Measurements from ENCODE around the gene USH1C.

Gene USH1C

DNA sequence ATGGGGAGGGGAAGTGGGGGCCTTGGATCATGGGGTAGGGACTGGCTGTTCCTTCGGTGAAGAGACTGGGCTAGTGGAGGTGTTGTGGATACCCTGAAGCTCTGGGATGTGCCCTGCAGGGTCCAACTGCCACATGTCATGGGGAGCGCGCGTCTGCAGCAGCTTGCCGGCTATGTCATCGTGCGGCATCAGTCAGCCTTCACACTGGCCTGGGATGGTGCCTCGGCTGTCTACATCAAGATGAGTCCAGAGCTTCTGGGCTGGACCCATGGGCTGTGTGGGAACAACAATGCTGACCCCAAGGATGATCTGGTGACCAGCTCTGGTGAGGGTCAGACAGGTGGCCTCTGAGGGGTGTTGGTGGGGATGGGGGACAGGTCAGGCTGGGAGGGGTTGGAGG, 12.8 kb upstream of the USH1C start:
- no peak for ATAC-seq
- TF ChIP-seq, protein P1, sequence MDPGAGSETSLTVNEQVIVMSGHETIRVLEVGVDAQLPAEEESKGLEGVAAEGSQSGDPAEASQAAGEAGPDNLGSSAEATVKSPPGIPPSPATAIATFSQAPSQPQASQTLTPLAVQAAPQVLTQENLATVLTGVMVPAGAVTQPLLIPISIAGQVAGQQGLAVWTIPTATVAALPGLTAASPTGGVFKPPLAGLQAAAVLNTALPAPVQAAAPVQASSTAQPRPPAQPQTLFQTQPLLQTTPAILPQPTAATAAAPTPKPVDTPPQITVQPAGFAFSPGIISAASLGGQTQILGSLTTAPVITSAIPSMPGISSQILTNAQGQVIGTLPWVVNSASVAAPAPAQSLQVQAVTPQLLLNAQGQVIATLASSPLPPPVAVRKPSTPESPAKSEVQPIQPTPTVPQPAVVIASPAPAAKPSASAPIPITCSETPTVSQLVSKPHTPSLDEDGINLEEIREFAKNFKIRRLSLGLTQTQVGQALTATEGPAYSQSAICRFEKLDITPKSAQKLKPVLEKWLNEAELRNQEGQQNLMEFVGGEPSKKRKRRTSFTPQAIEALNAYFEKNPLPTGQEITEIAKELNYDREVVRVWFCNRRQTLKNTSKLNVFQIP (CRISPR knock-in tag; IDR thresholded peaks at IDR 0.05; ENCODE audit: borderline replicate concordance, low read depth) = no peak
- TF ChIP-seq ISL1 (CRISPR knock-in tag; IDR thresholded peaks at IDR 0.05) (no peak), BACH2 (CRISPR knock-in tag; IDR thresholded peaks at IDR 0.05; ENCODE audit: borderline replicate concordance) (no peak), RARB (CRISPR knock-in tag; IDR thresholded peaks at IDR 0.05) (no peak), PPARA (CRISPR knock-in tag; IDR thresholded peaks at IDR 0.05; ENCODE audit: borderline replicate concordance) (no peak), ZFP30 (CRISPR knock-in tag; IDR thresholded peaks at IDR 0.05) (no peak), CSDC2 (CRISPR knock-in tag; IDR thresholded peaks at IDR 0.05) (no peak), TCF4 (CRISPR knock-in tag; IDR thresholded peaks at IDR 0.05; ENCODE audit: borderline replicate concordance) (no peak), ZC3H10 (CRISPR knock-in tag; IDR thresholded peaks at IDR 0.05) (no peak), ARNTL (CRISPR knock-in tag; IDR thresholded peaks at IDR 0.05; ENCODE audit: borderline replicate concordance, low read depth) (no peak), SNAI2 (CRISPR knock-in tag; IDR thresholded peaks at IDR 0.05) (no peak), ESRRG (CRISPR knock-in tag; IDR thresholded peaks at IDR 0.05) (no peak), TOX (CRISPR knock-in tag; IDR thresholded peaks at IDR 0.05; ENCODE audit: borderline replicate concordance) (no peak), OSR1 (CRISPR knock-in tag; IDR thresholded peaks at IDR 0.05) (no peak)
- TF ChIP-seq, protein P2, sequence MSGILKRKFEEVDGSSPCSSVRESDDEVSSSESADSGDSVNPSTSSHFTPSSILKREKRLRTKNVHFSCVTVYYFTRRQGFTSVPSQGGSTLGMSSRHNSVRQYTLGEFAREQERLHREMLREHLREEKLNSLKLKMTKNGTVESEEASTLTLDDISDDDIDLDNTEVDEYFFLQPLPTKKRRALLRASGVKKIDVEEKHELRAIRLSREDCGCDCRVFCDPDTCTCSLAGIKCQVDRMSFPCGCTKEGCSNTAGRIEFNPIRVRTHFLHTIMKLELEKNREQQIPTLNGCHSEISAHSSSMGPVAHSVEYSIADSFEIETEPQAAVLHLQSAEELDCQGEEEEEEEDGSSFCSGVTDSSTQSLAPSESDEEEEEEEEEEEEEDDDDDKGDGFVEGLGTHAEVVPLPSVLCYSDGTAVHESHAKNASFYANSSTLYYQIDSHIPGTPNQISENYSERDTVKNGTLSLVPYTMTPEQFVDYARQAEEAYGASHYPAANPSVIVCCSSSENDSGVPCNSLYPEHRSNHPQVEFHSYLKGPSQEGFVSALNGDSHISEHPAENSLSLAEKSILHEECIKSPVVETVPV (CRISPR knock-in tag; IDR thresholded peaks at IDR 0.05) = no peak
- TF ChIP-seq, protein P3, sequence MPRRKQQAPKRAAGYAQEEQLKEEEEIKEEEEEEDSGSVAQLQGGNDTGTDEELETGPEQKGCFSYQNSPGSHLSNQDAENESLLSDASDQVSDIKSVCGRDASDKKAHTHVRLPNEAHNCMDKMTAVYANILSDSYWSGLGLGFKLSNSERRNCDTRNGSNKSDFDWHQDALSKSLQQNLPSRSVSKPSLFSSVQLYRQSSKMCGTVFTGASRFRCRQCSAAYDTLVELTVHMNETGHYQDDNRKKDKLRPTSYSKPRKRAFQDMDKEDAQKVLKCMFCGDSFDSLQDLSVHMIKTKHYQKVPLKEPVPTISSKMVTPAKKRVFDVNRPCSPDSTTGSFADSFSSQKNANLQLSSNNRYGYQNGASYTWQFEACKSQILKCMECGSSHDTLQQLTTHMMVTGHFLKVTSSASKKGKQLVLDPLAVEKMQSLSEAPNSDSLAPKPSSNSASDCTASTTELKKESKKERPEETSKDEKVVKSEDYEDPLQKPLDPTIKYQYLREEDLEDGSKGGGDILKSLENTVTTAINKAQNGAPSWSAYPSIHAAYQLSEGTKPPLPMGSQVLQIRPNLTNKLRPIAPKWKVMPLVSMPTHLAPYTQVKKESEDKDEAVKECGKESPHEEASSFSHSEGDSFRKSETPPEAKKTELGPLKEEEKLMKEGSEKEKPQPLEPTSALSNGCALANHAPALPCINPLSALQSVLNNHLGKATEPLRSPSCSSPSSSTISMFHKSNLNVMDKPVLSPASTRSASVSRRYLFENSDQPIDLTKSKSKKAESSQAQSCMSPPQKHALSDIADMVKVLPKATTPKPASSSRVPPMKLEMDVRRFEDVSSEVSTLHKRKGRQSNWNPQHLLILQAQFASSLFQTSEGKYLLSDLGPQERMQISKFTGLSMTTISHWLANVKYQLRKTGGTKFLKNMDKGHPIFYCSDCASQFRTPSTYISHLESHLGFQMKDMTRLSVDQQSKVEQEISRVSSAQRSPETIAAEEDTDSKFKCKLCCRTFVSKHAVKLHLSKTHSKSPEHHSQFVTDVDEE (CRISPR knock-in tag; IDR thresholded peaks at IDR 0.05) = no peak
- TF ChIP-seq, protein P4, sequence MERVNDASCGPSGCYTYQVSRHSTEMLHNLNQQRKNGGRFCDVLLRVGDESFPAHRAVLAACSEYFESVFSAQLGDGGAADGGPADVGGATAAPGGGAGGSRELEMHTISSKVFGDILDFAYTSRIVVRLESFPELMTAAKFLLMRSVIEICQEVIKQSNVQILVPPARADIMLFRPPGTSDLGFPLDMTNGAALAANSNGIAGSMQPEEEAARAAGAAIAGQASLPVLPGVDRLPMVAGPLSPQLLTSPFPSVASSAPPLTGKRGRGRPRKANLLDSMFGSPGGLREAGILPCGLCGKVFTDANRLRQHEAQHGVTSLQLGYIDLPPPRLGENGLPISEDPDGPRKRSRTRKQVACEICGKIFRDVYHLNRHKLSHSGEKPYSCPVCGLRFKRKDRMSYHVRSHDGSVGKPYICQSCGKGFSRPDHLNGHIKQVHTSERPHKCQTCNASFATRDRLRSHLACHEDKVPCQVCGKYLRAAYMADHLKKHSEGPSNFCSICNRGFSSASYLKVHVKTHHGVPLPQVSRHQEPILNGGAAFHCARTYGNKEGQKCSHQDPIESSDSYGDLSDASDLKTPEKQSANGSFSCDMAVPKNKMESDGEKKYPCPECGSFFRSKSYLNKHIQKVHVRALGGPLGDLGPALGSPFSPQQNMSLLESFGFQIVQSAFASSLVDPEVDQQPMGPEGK (CRISPR knock-in tag; IDR thresholded peaks at IDR 0.05; ENCODE audit: borderline replicate concordance) = no peak
- TF ChIP-seq, protein P5, sequence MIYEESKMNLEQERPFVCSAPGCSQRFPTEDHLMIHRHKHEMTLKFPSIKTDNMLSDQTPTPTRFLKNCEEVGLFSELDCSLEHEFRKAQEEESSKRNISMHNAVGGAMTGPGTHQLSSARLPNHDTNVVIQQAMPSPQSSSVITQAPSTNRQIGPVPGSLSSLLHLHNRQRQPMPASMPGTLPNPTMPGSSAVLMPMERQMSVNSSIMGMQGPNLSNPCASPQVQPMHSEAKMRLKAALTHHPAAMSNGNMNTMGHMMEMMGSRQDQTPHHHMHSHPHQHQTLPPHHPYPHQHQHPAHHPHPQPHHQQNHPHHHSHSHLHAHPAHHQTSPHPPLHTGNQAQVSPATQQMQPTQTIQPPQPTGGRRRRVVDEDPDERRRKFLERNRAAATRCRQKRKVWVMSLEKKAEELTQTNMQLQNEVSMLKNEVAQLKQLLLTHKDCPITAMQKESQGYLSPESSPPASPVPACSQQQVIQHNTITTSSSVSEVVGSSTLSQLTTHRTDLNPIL (CRISPR knock-in tag; IDR thresholded peaks at IDR 0.05; ENCODE audit: low read depth) = no peak

DNA sequence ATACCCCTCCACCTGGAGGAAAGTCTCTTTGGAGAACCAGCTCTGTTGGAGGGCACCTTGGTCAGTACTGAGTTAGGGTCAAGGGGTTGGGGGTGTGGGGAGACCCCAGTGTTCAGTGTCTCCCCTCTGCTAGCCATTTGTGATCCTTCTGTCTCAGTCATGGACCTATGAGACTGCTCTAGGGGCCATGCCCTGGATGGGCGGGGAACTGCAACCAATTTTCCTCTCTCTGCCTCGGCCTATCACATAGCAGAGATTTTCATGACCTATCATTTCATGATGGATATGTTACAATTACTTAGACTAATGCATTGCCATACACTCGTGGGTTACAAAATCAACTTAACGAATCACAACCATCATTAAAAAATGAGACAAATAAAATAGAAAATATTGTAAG, 10.3 kb upstream of the USH1C start:
- no peak for TF ChIP-seq OSR1 (CRISPR knock-in tag; IDR thresholded peaks at IDR 0.05)
- no peak for TF ChIP-seq ZNF70 (CRISPR knock-in tag; IDR thresholded peaks at IDR 0.05)
- peak; percentile 47; the same call in 1 of the 3 replicates for ATAC-seq

DNA sequence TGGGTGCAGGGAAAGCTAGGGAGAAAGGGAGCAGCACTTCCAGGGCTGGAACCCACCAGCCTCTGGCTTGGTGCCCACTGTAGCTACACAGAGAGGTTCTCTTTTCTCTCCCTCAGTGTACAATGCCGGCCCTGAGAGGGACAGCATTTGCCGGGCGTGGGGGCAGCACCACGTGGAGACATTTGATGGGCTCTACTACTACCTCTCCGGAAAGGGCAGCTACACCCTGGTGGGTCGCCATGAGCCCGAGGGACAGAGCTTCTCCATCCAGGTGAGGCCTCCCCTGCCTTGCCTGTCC, 9.0 kb upstream of the USH1C start:
- TF ChIP-seq, protein P4 (CRISPR knock-in tag; IDR thresholded peaks at IDR 0.05; ENCODE audit: borderline replicate concordance) = no peak
- TF ChIP-seq ISL1 (CRISPR knock-in tag; IDR thresholded peaks at IDR 0.05) = no peak
- no peak for TF ChIP-seq SNAI2 (CRISPR knock-in tag; IDR thresholded peaks at IDR 0.05)
- TF ChIP-seq ZFP3 (CRISPR knock-in tag; IDR thresholded peaks at IDR 0.05) = no peak
- TF ChIP-seq ARNTL (CRISPR knock-in tag; IDR thresholded peaks at IDR 0.05; ENCODE audit: borderline replicate concordance, low read depth) = no peak
- TF ChIP-seq OSR1 (CRISPR knock-in tag; IDR thresholded peaks at IDR 0.05) = no peak
- no peak for TF ChIP-seq TOX (CRISPR knock-in tag; IDR thresholded peaks at IDR 0.05; ENCODE audit: borderline replicate concordance)
- TF ChIP-seq CSDC2 (CRISPR knock-in tag; IDR thresholded peaks at IDR 0.05) = no peak
- TF ChIP-seq TCF4 (CRISPR knock-in tag; IDR thresholded peaks at IDR 0.05; ENCODE audit: borderline replicate concordance) = no peak
- no peak for ATAC-seq

All from SK-N-SH treated with all-trans-retinoic acid at 6 μM for 48 hours (cell line).